ENCODE data around the gene TP53BP1.

TP53BP1 gene

DNA sequence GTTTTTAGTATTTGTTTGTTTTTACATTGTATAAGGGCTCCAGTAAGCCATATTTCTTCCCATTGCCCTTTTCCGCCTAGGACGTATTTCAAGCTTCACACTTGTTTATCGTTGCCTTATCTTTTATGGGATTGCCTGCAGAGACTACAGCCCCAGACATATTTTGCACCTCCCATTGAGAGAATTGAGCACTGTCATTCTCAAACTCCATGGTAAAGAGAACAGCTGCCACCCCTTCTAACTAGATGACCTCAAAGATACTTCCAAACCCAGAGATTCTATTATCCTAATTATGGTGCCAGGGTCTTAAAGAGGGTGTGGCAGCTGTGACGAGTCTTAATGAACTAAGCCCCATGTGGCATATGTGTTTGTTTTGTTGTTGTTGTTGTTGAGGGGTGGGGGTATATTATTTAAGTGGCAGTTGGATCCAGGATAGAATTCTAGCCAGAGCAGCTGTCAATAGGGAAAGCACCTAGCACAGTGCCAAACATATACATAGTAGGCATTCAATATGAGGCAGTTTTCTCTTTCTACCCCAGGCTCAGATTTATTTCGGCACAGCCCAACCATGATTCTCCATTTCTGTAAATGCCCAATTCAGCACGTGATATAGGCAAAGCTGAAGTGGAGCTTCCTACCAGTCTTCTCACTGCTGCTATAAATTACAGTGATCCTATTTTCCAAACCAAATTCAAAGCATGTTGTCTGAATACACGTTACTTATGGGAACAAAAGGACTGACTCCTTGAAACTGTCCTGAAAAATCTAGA is 932 bp upstream of the TP53BP1 start:
- peak overlapping the region; percentile 36; the same call in 1 of the 2 replicates for H3K27ac ChIP-seq

DNA sequence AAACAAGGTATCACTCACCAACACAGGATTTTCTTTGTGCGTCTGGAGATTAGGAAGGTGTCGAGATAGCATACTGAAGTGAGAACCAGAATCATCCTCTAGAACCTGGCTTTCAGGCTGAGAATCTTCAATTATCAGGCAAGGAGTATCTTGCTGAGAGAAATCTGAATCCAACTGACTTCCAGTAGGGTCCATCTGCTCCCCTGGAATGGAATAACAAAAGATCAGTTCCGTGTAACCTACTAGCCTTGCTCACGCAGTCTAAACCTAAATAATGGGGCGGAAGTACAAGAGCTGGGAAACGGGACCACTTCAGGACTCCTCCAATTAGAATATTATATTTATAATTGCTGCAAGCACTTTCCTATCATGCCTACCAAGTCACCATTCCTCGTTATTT is 690 bp downstream of the TP53BP1 start:
- Histone ChIP-seq H3K36me3 (peaks cover 46% of the 10 kb centered on the region), H4K20me1 (peaks cover 5% of the 10 kb centered on the region; the same call in 1 of the 2 replicates), H3K9me3 (no peaks in the 10 kb centered on the region), H3K4me3 (peak overlapping the region; percentile 80), H3K27me3 (no peaks in the 10 kb centered on the region), H3K4me2 (peak overlapping the region; percentile 95), H3K27ac (peak overlapping the region; percentile 26; the same call in 1 of the 2 replicates), H3K4me1 (peaks cover 29% of the 10 kb centered on the region), H3K9ac (peak overlapping the region; percentile 77)
- TF ChIP-seq Cebpa-rat (IDR thresholded peaks at IDR 0.05) = no peak

More for the DNA sequence above, 932 bp upstream of the TP53BP1 start:
- no peaks in the 10 kb centered on the region for H3K9me3 ChIP-seq
- no peaks in the 10 kb centered on the region for H3K27me3 ChIP-seq
- peak overlapping the region; percentile 82 for H3K4me2 ChIP-seq
- peak overlapping the region; percentile 80 for H3K4me3 ChIP-seq
- H3K4me1 ChIP-seq = peaks cover 29% of the 10 kb centered on the region
- H3K36me3 ChIP-seq = peaks cover 30% of the 10 kb centered on the region
- no peak for TF ChIP-seq Cebpa-rat (IDR thresholded peaks at IDR 0.05)
- H4K20me1 ChIP-seq = peaks cover 5% of the 10 kb centered on the region; the same call in 1 of the 2 replicates
- peak overlapping the region; percentile 77; the same call in 1 of the 2 replicates for H3K9ac ChIP-seq

DNA sequence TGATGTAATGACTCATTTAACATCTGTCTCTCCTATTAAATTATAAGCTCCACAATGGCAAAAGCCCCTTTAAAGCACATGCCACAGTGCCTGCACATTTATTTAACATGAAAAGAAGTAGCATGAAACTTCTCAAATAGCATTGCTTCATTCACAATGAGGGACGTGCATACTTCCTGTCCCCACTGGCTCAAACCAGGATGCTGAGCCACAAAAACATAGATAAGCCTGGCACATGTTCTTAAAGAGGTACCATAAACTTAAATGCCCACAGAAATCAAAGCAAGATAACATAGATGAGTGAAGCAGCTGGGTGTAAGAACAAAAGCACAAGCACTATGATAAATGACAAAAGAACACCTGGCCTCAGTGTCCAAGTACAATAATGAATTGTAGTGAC is 3.8 kb downstream of the TP53BP1 start:
- peaks cover 5% of the 10 kb centered on the region; the same call in 1 of the 2 replicates for H4K20me1 ChIP-seq
- H3K4me2 ChIP-seq = no peak overlapping the region
- H3K27me3 ChIP-seq = no peaks in the 10 kb centered on the region
- H3K36me3 ChIP-seq = peaks cover 69% of the 10 kb centered on the region
- no peaks in the 10 kb centered on the region for H3K9me3 ChIP-seq
- H3K4me1 ChIP-seq = peaks cover 29% of the 10 kb centered on the region
- H3K9ac ChIP-seq = no peak overlapping the region
- no peak overlapping the region for H3K4me3 ChIP-seq
- TF ChIP-seq Cebpa-rat (IDR thresholded peaks at IDR 0.05) = no peak
- no peak overlapping the region for H3K27ac ChIP-seq

DNA sequence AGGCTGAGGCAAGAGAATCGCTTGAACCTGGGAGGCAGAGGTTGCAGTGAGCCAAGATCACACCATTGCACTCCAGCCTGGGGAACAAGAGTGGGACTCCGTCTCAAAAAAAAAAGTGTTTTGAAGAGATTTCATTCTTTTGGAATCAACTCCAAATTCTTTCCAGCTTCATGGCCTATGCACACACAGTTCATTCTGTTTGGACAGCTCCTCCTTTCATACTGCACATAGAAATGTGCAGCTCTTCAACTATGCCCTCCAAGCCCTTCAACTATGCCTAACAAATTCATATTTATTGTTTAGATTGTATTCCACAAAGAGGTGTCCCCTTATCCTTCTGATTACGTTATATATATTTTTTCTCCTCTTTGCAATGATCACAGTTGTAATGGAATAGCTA is 4.2 kb downstream of the TP53BP1 start:
- Histone ChIP-seq H3K9me3 (no peaks in the 10 kb centered on the region), H4K20me1 (peaks cover 5% of the 10 kb centered on the region; the same call in 1 of the 2 replicates), H3K36me3 (peaks cover 70% of the 10 kb centered on the region), H3K27me3 (no peaks in the 10 kb centered on the region), H3K4me1 (peaks cover 27% of the 10 kb centered on the region), H3K4me3 (no peak overlapping the region), H3K4me2 (no peak overlapping the region), H3K9ac (no peak overlapping the region), H3K27ac (no peak overlapping the region)
- TF ChIP-seq Cebpa-rat (IDR thresholded peaks at IDR 0.05) = no peak

GRCh38 chr15:43487271-43487895 is 5.6 kb downstream of the TP53BP1 start:
- Histone ChIP-seq H3K4me3 (no peak overlapping the region), H3K4me1 (peaks cover 21% of the 10 kb centered on the region), H3K4me2 (no peak overlapping the region), H3K27me3 (no peaks in the 10 kb centered on the region), H4K20me1 (peaks cover 5% of the 10 kb centered on the region; the same call in 1 of the 2 replicates), H3K9me3 (no peaks in the 10 kb centered on the region), H3K27ac (no peak overlapping the region), H3K36me3 (peaks cover 74% of the 10 kb centered on the region), H3K9ac (no peak overlapping the region)
- TF ChIP-seq Cebpa-rat (IDR thresholded peaks at IDR 0.05) = no peak

- H3K4me3 ChIP-seq = no peak overlapping the region
- peaks cover 4% of the 10 kb centered on the region; the same call in 1 of the 2 replicates for H4K20me1 ChIP-seq
- no peak overlapping the region for H3K9ac ChIP-seq
- no peak for TF ChIP-seq Cebpa-rat (IDR thresholded peaks at IDR 0.05)
- peaks cover 74% of the 10 kb centered on the region for H3K36me3 ChIP-seq
- peaks cover 4% of the 10 kb centered on the region; the same call in 1 of the 2 replicates for H3K4me1 ChIP-seq
- no peaks in the 10 kb centered on the region for H3K9me3 ChIP-seq
- H3K27me3 ChIP-seq = no peaks in the 10 kb centered on the region
- H3K4me2 ChIP-seq = no peak overlapping the region
- no peak overlapping the region for H3K27ac ChIP-seq
These were observed 8.5 kb downstream of the TP53BP1 start for GRCh38 chr15:43484455-43484854.

DNA sequence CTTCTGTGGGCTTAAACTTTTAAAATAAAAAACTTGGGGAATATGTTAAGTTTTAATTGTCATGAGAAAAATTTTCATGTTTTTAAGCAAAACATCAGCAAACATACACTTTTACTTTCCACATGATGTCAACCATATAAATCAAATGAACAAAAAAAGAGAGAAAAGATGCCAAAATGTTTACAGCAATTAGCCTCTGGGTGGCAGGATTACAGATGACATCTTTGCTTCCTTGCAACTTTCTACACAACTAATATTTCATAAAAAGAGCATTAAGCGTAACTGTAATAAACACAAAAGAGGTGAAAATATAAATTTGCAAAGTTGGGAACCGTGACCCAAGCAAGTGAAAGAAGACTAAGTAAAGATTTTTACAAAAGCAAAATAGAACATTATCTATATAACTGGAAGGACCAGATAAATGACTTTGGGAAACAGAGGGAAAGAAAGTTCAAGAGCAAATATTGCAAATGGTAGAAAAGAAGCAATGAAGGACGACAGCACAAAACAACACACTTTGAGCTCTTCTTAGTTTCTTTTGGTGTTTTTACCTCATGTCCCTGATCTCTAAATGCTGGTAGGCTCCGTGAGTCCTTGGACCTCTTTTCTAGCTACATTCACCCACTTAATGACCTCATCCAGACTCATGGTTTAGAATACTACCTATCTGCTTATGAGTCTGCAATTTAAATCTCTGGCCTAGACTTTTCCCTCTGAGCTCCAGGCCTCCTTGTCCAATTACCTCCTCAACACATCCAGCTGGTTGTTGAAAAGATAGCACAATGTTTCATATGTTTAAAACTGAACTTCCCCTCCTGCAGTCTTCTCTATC is 9.4 kb downstream of the TP53BP1 start:
- no peak overlapping the region for H3K4me2 ChIP-seq
- H3K36me3 ChIP-seq = peaks cover 75% of the 10 kb centered on the region
- TF ChIP-seq Cebpa-rat (IDR thresholded peaks at IDR 0.05) = no peak
- peaks cover under 1% of the 10 kb centered on the region; the same call in 1 of the 2 replicates for H4K20me1 ChIP-seq
- no peak overlapping the region for H3K4me3 ChIP-seq
- no peak overlapping the region for H3K9ac ChIP-seq
- H3K9me3 ChIP-seq = no peaks in the 10 kb centered on the region
- no peaks in the 10 kb centered on the region for H3K27me3 ChIP-seq
- no peak overlapping the region for H3K27ac ChIP-seq
- H3K4me1 ChIP-seq = no peaks in the 10 kb centered on the region

- Histone ChIP-seq H3K36me3 (peaks cover 87% of the 10 kb centered on the region), H3K4me3 (no peak overlapping the region), H3K27ac (no peak overlapping the region), H3K9me3 (no peaks in the 10 kb centered on the region), H3K4me1 (peaks cover 8% of the 10 kb centered on the region), H4K20me1 (0 out of 2 replicates have a peak, but pooled peaks cover 9% of the 10 kb centered on the region), H3K4me2 (no peak overlapping the region), H3K9ac (no peak overlapping the region), H3K27me3 (no peaks in the 10 kb centered on the region)
- no peak for TF ChIP-seq Cebpa-rat (IDR thresholded peaks at IDR 0.05)
These were observed 19.1 kb downstream of the TP53BP1 start for GRCh38 chr15:43473885-43474284.

- no peak for TF ChIP-seq Cebpa-rat (IDR thresholded peaks at IDR 0.05)
- Histone ChIP-seq H3K4me3 (no peak overlapping the region), H4K20me1 (peaks cover 3% of the 10 kb centered on the region; the same call in 1 of the 2 replicates), H3K36me3 (peaks cover 87% of the 10 kb centered on the region), H3K9ac (no peak overlapping the region), H3K27me3 (no peaks in the 10 kb centered on the region), H3K27ac (no peak overlapping the region), H3K4me2 (no peak overlapping the region), H3K9me3 (no peaks in the 10 kb centered on the region), H3K4me1 (peaks cover 8% of the 10 kb centered on the region)
These were observed 21.0 kb downstream of the TP53BP1 start for GRCh38 chr15:43471975-43472374.
